OCI-LY3 (cell line): ENCODE data around the gene RBM19.

Experiments
- H2AFZ ChIP-seq: fragments of 200-600, 300-600 bp; shearing (Covaris generic); 2 replicates; pipeline ENCODE4 v1.6.0; 2014; ENCODE audit warnings: antibody characterized with exemption, low read depth, low read length
- H3K27ac ChIP-seq: fragments of 200-600, 300-600 bp; sonication (generic); 2 replicates; pipeline ENCODE4 v1.5.1; 2014; ENCODE audit warnings: mild to moderate bottlenecking, low read length, moderate library complexity, mixed read lengths
- H3K27me3 ChIP-seq: fragments of 200-600, 300-600 bp; sonication (generic); 2 replicates; pipeline ENCODE4 v1.6.1; 2014; ENCODE audit warnings: low read depth, low read length, mixed read lengths
- H3K36me3 ChIP-seq: fragments of 200-600, 300-600 bp; sonication (generic); replicated peaks from 2 replicates; pipeline ENCODE3; 2014; ENCODE audit warnings: low read depth, low read length, mixed read lengths
- H3K4me1 ChIP-seq: fragments of 300-600, 200-600 bp; sonication (generic); 2 replicates; pipeline ENCODE4 v1.6.1; 2014; ENCODE audit warnings: low read length, mixed read lengths
- H3K4me2 ChIP-seq: fragments of 200-600, 300-600 bp; sonication (generic); 2 replicates; pipeline ENCODE4 v1.6.1; 2014; ENCODE audit warnings: low read length, mixed read lengths
- H3K4me3 ChIP-seq: fragments of 300-600, 200-600 bp; sonication (generic); 2 replicates; pipeline ENCODE4 v1.5.1; 2014; ENCODE audit warnings: antibody characterized with exemption, mild to moderate bottlenecking, low read length, moderate library complexity
- H3K79me2 ChIP-seq: fragments of 300-600, 200-600 bp; shearing (Covaris generic); 2 replicates; pipeline ENCODE4 v1.6.1; 2014; ENCODE audit warnings: mild to moderate bottlenecking, low read length, mixed read lengths
- H3K9ac ChIP-seq: fragments of 300-600, 200-600 bp; shearing (Covaris generic); 2 replicates; pipeline ENCODE4 v1.6.0; 2014; ENCODE audit warnings: mild to moderate bottlenecking, low read length, moderate library complexity
- H3K9me3 ChIP-seq: fragments of 200-600, 300-600 bp; shearing (Covaris generic); 2 replicates; pipeline ENCODE4 v1.6.1; 2014; ENCODE audit warnings: low read length, mixed read lengths; ENCODE audit not compliant: insufficient read depth
- H4K20me1 ChIP-seq: fragments of 200-600, 300-600 bp; sonication (generic); 2 replicates; pipeline ENCODE4 v1.6.1; 2016; ENCODE audit warnings: low read length, mixed read lengths; ENCODE audit not compliant: insufficient read depth
- CTCF ChIP-seq: fragments of 200-600, 300-600 bp; sonication (generic); IDR thresholded peaks from 2 replicates; pipeline ENCODE4 v1.5.1; 2014; ENCODE audit warnings: antibody characterized with exemption, low read length, low read depth
- EZH2phosphoT487 ChIP-seq: fragments of 200-600 bp; shearing (Covaris generic); IDR thresholded peaks from 2 replicates; pipeline ENCODE4 v1.6.1; 2018; ENCODE audit warnings: antibody characterized with exemption, mixed run types, low read depth

The RBM19 gene

GRCh38 chr12:113991224-113992044 is 25.3 kb upstream of the RBM19 start:
- Histone ChIP-seq H2AFZ (no peak overlapping the region), H3K36me3 (no peaks in the 10 kb centered on the region), H3K4me2 (no peak overlapping the region), H3K4me3 (no peak overlapping the region), H3K27me3 (peaks cover 19% of the 10 kb centered on the region; the same call in 1 of the 2 replicates), H4K20me1 (no peaks in the 10 kb centered on the region), H3K27ac (no peak overlapping the region), H3K4me1 (no peaks in the 10 kb centered on the region), H3K79me2 (no peaks in the 10 kb centered on the region), H3K9ac (no peak overlapping the region), H3K9me3 (no peaks in the 10 kb centered on the region)
- TF ChIP-seq EZH2phosphoT487 (no peak), CTCF (no peak)

- H2AFZ ChIP-seq, result no peak overlapping the region
- H3K4me3 ChIP-seq, result no peak overlapping the region
- peaks cover 19% of the 10 kb centered on the region; the same call in 1 of the 2 replicates for H3K27me3 ChIP-seq
- H3K9me3 ChIP-seq, result no peaks in the 10 kb centered on the region
- no peak for TF ChIP-seq CTCF
- no peak for TF ChIP-seq EZH2phosphoT487
- no peak overlapping the region for H3K4me2 ChIP-seq
- no peaks in the 10 kb centered on the region for H4K20me1 ChIP-seq
- H3K9ac ChIP-seq, result no peak overlapping the region
- no peak overlapping the region for H3K27ac ChIP-seq
- no peaks in the 10 kb centered on the region for H3K4me1 ChIP-seq
- no peaks in the 10 kb centered on the region for H3K79me2 ChIP-seq
- no peaks in the 10 kb centered on the region for H3K36me3 ChIP-seq
Observed at GRCh38 chr12:113990250-113991223, 24.4 kb upstream of the RBM19 start.

GRCh38 chr12:113988976-113989375 is 22.9 kb upstream of the RBM19 start:
- Histone ChIP-seq H3K27ac (no peak overlapping the region), H3K27me3 (peaks cover 19% of the 10 kb centered on the region; the same call in 1 of the 2 replicates), H3K4me3 (no peak overlapping the region), H3K79me2 (no peaks in the 10 kb centered on the region), H4K20me1 (no peaks in the 10 kb centered on the region), H3K9me3 (no peaks in the 10 kb centered on the region), H3K4me2 (no peak overlapping the region), H3K36me3 (no peaks in the 10 kb centered on the region), H3K4me1 (no peaks in the 10 kb centered on the region), H3K9ac (no peak overlapping the region), H2AFZ (no peak overlapping the region)
- TF ChIP-seq EZH2phosphoT487 (no peak), CTCF (no peak)

- Histone ChIP-seq H3K9ac (no peak overlapping the region), H3K79me2 (no peaks in the 10 kb centered on the region), H3K4me1 (no peaks in the 10 kb centered on the region), H2AFZ (no peak overlapping the region), H3K4me2 (no peak overlapping the region), H3K9me3 (no peaks in the 10 kb centered on the region), H4K20me1 (no peaks in the 10 kb centered on the region), H3K27ac (no peak overlapping the region), H3K4me3 (no peak overlapping the region), H3K27me3 (peaks cover 21% of the 10 kb centered on the region; the same call in 1 of the 2 replicates), H3K36me3 (no peaks in the 10 kb centered on the region)
- TF ChIP-seq CTCF (no peak), EZH2phosphoT487 (no peak)
Observed at GRCh38 chr12:113988064-113988451, 21.9 kb upstream of the RBM19 start.
